NCI-H187 (cell line): ENCODE results near the gene PPP1R15B.

Experiments
- DNase-seq, 2 experiments: peaks; one replicate each; lab custom pipeline; 2025; lab: John Stamatoyannopoulos, UW

Gene PPP1R15B

GRCh38 chr1:204367193-204367858 is 44.3 kb downstream of the PPP1R15B start:
- DNase-seq, result no peak

GRCh38 chr1:204366759-204367158 is 44.9 kb downstream of the PPP1R15B start:
- DNase-seq, result no peak

- DNase-seq, result peak; percentile 78 to 89
These were observed 48.1 kb downstream of the PPP1R15B start for GRCh38 chr1:204363335-204364114.

GRCh38 chr1:204362984-204363334 is 48.7 kb downstream of the PPP1R15B start:
- no peak for DNase-seq

- no peak for DNase-seq
These were observed 49.8 kb downstream of the PPP1R15B start for GRCh38 chr1:204361781-204362180.

GRCh38 chr1:204361341-204361771 is 50.3 kb downstream of the PPP1R15B start:
- no peak for DNase-seq

GRCh38 chr1:204360314-204360713 is 51.3 kb downstream of the PPP1R15B start:
- no peak for DNase-seq

- DNase-seq, result peak; percentile 92 to 93
These were observed 52.0 kb downstream of the PPP1R15B start, which contains the start of gene PLEKHA6 for GRCh38 chr1:204359474-204360255. PLEKHA6 (minus strand) TSS chr1:204359929; CDS start chr1:204273727, 86,202 bp downstream.

GRCh38 chr1:204359131-204359473 is 52.5 kb downstream of the PPP1R15B start:
- DNase-seq, result no peak

GRCh38 chr1:204358605-204359004 is 53.0 kb downstream of the PPP1R15B start:
- DNase-seq, result no peak

- no peak for DNase-seq
These were observed 53.8 kb downstream of the PPP1R15B start for GRCh38 chr1:204357551-204358490.

- DNase-seq, result no peak
These were observed 54.6 kb downstream of the PPP1R15B start for GRCh38 chr1:204356997-204357396.

- DNase-seq, result no peak
These were observed 55.7 kb downstream of the PPP1R15B start for GRCh38 chr1:204355913-204356312.

- DNase-seq, result no peak
These were observed 57.0 kb downstream of the PPP1R15B start for GRCh38 chr1:204354579-204354978.
